GM19438 (cell line): Measurements from ENCODE around the gene MAGEC3.

ENCODE experiments used
- ATAC-seq: cut with Tn5 transposase; IDR thresholded peaks from one replicate; pipeline ENCODE4 v1.9.1; 2021; ENCODE audit warnings: low read depth; ENCODE audit not compliant: unreplicated experiment

The MAGEC3 gene

DNA sequence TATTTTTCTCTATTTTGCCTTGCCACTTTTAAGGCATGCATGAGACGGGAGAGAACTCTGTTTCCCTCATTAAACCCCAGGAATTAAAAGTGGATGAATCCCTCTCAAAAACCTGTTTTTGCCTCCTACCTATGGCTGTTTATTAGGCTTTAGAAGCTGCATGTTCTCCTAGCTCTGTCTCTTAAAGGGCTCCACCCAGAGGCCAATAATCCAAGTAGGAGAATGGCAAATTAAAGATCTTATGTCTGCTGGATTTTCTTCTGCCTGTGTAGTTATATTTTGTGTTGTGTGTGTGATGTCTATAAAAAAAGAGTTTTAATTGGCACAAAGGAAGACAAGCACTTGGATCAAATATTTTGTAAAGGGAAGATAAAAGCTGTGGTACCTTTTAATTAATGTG, 98.0 kb downstream of the MAGEC3 start:
- no peak for ATAC-seq

- no peak for ATAC-seq
Observed at GRCh38 chrX:141941234-141941633, 103.1 kb downstream of the MAGEC3 start.

DNA sequence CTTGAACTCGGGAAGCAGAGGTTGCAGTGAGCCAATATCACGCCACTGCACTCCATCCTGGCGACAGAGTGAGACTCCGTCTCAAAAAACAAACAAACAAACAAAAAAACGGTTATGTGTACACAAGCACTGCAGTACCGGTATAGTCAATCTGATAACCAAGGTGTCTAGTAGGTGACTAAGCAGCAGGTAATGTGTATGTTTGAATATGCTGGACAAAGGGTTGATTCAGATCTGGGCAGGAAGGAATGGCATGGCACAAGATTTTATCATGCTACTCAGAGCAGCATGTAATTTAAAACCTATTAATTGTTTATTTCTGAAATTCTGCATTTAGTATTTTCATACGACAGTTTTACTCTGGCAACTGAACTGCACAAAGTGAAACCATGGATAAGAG, 107.3 kb downstream of the MAGEC3 start:
- no peak for ATAC-seq

DNA sequence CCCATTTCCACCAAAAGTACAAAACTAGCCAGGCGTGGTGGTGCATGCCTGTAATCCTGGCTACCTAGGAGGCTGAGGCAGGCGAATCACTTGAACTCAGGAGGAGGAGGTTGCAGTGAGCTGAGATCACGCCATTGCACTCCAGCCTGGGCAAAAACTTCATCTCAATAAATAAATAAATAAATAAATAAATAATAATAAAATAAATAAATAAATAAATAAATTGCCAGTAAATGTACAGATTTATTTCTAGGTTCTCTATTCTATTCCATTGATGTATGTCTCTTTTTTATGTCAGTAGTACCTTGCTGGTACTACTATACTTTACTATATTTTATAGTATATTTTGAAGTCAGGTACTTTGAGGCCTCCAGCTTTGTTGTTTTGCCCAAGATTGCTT, 109.2 kb downstream of the MAGEC3 start:
- ATAC-seq = no peak
